Measurements from ENCODE around the gene SLC6A19.

GRCh38 chr5:1177826-1178528, 23.4 kb upstream of the SLC6A19 start:
- no peak for TF ChIP-seq CTCF (IDR thresholded peaks at IDR 0.05; ENCODE audit: low read depth, low read length)
- no peak for TF ChIP-seq EZH2phosphoT487 (IDR thresholded peaks at IDR 0.05; ENCODE audit: low read depth)

Measured in OCI-LY3 (cell line).